HG02623 (cell line): ENCODE measurements around the gene MSI2.
A peak's percentile ranks its signal among the peaks of the same experiment; 100 is the strongest.

Experiments
- ATAC-seq: cut with Tn5 transposase; IDR thresholded peaks from one replicate; pipeline ENCODE4 v1.9.1; 2021; ENCODE audit warnings: moderate library complexity; ENCODE audit not compliant: unreplicated experiment

Gene MSI2

GRCh38 chr17:57269052-57269451 lies 12.7 kb downstream of the MSI2 start:
- ATAC-seq, result no peak

DNA sequence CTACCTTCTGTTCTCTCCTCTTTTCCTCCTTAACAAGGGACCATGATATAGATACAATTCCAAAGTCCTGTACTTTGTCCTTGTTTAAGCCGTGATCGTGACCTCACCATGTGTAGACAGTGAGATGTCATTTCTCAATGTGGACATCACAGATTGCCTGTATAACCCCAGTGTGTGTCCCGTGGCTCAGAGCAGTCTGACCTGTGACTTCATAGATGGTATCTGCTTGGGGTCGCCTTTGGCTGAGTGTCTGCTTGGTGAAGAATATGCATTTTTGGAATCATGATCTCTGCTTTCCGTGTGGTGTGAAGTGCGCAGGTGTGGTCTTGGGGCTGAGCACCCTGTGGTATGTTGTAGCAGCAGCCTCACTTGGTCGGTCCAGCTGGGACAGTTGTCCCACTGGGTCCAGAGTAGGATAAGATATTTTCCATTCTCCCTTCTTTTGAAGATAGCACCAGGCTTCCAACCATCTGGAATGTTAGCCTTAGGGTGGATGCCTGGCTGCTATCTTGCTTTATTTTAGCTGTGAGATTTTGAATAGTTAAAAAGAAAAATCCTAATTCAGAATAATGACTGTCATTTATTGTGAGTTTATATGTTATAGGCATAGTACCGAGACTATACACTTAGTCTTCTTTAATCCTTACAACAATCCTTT lies 13.4 kb downstream of the MSI2 start:
- ATAC-seq, result no peak

- ATAC-seq, result no peak
Observed at GRCh38 chr17:57270801-57271245, 14.5 kb downstream of the MSI2 start.

DNA sequence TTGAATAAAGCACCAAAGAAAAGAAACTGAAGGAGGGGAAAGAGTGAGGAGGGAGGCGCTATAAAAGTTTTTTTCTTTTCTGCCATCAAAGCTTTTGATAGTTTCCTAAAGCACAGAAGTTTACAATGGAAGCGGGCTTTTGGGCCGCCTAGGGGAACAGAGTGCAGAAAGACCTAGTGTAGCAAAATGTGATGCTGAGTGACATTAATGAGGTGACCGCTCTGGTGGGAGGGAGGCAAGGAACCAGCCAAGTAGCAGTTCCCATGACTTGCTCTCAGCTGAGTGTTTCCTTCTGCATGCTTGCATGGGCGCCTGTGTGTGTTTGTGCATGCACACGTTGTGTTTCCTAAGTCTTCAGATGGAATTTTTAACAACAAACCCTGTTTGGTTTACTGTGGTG lies 15.5 kb downstream of the MSI2 start:
- no peak for ATAC-seq

DNA sequence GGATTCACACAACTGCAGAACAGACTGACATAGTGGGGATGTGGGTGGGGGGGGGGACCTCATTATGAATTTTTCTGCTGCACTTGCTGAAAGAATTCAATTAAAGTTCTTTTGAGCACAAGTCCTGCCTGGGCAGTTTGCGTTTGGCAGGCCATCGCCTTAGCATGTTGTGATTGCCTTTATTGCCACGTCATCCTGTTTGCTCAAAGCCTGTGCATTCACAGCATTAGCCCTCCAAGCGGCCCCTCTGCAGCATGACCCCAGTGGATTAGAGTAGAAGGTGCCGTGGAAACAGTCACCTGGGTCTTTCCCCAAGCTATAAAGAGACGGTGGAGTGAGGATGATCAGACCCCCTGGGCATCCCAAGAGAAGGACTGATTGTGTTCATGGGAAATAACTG lies 17.2 kb downstream of the MSI2 start:
- no peak for ATAC-seq

- no peak for ATAC-seq
Observed at GRCh38 chr17:57274162-57274561, 17.8 kb downstream of the MSI2 start.

GRCh38 chr17:57275071-57275764 lies 18.9 kb downstream of the MSI2 start:
- ATAC-seq, result no peak

DNA sequence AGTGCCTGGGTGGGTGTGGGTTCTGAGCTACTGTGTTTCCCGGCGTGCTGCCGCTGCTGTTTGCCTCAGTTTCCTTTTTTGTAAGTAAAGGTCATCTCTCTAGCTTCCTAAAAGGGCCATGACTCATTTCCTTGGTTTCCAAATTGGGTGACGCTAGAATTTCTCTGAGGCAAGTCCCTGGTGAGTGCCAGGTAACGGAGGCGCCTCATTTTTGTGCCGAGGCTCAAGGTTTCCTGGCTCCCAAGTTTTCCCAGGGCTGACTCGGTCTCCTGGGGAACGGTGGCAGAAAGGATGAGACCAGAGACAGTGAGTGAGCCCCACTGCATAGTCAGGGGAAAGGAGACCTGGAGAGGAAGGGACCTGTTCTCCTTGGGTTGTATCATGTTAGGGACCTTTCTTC lies 20.3 kb downstream of the MSI2 start:
- ATAC-seq, result no peak

DNA sequence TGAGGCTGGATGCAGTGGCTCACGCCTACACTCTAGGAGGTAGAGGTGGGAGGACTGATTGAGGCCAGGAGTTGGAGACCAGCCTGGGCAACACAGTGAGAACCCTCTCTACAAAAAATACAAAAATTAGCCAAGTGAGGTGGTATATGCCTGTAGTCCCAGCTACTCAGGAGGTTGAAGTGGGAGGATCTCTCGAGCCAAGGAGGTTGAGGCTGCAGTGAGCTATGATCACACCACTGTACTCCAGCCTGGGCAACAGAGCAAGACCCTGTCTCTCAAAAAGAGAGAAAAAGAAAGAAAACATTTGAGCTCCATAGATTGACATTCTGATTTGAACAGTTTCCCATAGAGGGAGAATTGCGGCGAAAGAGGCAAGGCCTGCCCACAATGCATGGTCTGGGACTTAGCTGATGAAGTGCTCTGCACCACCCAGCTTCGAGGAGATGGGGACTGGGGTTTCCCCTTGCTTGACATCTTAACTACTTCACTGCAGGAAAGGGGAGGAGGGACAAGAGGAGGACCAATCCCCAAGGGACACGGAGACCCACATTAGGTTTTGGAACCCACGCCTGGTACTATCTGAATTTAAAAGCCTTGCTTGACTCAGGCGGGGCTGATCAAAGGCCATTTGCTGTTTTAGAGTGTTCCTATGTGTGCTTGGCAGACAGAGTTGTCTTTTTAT lies 21.7 kb downstream of the MSI2 start:
- no peak for ATAC-seq

DNA sequence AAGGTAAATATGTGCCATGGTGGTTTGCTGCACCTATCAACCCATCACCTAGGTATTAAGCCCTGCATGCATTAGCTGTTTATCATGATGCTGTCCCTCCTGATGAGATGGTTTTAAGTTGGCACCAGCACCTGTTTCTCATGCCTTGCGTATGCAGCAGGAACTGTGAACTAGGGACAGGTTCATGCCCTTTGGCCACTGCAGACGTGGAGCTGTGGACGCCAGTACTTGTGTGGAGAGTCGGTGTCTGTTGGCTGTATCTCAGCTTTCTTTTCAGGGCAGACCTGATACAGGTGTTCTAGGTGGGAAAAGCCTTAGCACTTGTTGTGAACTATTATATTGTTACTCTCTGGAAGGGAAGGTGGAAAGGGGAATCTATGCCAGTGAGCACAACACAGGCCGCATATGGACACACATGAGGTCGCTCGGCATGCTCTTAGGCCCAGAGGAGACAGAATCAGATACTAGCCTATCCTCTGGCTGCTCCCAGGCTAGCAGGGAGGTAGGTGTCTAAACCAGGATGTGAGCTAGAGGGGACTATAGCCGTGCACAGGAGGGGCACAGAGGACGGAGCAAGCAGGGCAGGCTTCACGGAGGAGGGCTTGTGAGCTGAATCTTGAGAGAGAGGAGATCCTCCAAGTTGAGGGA lies 22.5 kb downstream of the MSI2 start:
- ATAC-seq, result no peak

DNA sequence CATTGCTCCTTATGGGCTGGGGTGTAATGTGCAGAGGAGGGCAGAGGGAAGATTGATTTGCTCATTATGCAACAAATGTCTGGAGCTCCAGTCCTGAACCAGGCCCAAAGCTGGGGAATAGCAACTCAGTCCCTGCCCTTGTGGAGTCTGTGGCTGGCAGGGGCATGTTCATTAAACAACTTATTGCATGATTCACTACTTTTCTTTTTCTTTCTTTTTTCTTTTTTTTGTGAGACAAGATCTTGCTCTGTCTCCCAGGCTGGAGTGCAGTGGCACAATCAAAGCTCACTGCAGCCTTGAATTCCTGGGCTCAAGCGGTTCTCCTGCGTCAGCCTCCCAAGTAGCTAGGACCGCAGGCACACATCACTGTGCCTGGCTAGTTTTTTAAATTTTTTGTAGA lies 23.1 kb downstream of the MSI2 start:
- no peak for ATAC-seq

DNA sequence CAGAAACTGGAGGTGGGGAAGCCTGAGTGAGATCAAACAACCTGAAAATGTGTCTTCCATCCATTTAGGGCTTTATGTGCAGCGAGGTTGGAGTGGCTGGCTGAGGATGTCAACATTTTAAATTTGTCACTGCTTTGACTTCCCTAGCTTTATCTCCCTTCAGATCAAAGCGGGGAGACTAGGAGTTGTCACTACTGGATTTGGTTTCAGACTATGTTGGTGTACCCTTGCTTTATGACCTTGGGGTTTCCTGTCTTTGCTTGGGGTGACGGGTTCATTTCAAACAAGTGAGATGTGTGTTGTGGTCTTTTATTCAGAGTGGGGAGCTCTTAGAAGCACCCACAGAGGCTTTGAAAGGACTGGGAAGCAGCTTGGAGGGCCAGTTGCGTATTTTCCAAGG lies 25.6 kb downstream of the MSI2 start:
- no peak for ATAC-seq

DNA sequence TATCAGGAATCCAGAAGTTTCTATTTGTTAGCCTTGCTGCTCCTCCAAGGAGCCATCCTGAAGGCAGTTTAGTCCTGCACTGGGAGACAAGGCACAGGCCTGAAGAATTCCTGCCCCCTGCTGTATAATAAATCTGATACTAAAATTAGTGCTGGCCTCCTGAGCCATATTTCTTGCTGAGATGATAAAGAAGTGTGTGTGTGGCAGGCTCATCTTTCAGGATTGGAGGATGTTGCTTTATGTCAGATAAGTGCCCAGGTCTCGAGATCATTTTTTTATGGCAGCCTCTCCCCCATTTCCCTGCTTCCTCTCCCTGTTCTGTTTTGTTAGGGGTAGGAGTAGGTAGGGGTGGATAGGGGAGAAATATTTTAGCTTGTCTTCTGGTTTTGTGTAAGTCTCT lies 26.0 kb downstream of the MSI2 start:
- no peak for ATAC-seq

DNA sequence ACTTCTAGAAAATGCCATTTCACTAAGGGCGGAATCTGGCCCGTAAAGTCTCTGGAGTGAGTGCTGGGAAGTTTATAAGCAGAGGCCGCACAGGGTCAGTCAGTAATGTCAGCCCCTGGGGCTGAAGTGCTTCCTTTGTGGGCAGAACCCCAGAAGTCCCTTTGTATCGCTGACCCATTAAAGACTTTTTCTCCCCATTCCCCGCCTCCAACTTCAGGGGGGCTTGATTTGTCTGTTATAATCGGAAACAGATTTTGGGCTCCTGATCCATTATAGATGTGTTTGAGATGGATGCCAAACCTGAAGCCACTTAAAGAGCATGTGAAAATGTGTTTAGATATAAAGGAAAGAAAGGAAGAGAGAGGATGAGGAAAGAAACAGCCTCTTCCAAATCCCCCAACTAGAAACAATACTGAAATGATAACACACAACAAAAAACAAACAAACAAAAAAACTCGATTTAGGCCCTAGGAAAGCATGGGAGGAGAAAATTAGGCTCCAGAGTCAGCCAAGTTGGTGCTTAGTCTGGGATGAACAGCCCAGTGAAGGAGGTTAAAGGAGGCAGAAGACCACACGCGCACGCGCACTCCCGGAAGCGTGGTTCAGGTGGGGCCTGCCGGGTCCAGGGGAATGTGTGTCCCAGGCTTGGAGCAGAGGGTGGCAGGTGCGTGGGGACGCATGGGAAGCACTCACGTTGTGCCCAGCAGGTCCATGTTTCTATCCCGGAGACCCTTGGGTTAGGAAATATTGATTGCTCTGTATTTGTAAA lies 27.1 kb downstream of the MSI2 start:
- ATAC-seq, result no peak

- ATAC-seq, result no peak
Observed at GRCh38 chr17:57284583-57284982, 28.3 kb downstream of the MSI2 start.

DNA sequence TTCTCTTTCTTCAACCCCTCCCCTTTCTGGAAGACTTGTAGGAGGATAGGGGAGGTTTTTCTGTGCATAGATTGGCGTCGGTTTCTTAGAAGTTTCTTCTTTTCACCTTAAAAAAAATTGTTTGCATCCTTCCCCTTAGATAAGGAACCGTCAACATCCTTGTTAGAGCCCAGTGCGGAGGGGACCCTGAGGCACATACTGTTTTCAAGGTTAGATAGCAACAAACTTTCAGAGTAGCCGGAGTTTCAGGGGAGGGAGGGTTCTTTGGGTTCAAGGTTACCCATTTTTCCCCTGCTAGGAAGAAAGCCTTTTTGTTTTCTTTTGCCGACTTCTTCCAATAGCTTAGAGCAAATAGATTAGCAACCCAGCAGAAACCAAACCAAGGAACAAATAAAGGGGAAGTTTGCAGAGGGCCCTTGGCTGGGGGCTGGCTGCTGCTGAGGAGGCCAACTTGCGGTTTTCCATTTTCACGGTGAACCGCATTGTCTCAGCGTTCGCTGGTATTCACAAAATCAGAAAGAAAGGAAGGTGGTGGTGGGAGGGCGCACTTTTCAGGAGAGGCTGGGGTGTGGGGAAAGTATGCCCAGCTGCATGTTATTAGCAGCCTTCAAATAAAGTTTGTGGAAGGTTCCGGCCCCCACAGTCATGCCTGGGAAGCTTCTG lies 28.8 kb downstream of the MSI2 start:
- peak; percentile 54 for ATAC-seq

DNA sequence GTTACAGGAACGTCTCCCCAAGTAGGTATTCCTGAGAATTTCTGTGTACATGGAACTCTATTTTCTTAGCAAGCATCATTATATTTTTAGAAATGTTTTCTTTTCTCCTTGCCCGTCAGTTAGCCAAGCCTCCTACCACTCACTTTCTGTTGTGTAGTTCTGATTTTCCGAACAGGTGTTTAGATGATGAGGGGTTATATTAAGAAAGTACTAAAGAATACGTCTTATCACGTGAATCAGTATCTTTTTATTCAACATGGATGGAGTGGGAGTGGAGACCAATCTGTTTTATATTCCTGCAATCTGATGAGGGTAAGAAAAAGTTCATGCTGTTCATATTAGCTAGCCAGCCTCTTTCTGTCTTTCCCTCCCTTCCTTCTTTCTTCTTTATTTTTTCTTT lies 29.4 kb downstream of the MSI2 start:
- ATAC-seq, result no peak

DNA sequence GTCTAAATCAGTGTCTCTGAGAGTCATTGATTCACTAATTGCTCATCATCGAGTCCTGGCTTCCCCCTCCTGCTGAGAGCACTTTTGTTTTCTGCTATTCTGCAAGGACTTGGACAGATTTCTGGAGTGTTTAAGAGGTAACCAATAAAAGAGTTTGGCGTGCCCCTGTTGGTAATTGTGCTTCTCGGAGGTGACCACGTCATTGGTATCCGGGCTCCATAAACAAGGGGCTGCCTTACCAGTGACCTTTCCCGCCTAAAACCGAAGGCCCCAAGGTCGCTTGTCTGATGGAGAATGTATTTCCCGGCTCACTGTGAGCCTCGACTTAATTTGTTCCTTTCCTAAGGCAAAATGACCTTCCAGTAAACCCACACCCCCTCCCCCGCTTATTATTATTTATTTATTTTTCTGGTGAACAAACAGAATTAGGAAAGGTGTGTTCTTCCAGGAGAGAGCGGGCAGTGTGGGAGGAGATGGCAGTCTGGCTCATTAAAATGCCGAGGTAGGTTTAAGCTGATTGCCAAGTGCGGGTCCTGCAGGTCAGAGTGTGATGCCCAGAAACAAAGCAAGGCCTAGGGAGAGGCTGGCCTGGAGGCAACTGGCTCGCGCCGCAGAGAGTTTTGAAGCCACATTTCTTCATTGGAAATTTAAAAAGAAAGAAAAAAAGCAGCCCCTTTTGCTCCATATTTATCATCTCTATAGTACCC lies 30.2 kb downstream of the MSI2 start:
- no peak for ATAC-seq

DNA sequence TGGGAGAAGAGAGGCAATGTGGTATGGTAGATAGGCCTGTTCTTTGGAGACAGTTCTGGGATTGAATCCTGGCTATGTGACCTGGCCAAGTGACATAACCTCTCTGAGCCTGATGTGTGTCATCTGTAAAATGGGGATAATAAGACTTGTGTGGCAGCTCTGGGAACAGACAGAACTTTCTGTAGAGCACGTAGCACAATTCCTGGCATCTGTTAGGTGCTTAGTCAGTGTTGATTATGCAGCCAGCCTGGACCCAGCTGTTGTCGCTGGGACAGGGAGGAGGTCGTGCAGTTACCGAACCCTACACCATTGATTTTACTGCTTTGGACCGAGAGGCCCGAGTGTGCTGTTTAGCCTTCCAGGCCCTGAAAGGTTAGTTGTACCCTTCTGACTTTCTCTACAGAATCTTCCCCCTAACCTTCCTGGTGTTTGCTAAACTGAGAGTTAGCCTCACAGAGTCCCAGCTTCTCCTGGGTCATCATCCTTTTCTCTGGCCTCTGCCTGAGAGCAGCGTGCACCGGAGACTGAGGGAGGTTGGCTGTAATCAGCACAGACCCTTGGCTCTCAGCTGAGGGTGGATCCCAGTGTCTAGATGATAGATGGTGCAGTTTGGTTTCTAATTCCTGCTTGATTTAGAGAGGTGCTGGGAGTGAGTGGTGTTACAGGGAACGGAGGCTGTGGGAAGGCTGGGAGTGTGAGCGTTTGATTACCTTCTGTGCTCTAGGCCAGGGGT lies 31.9 kb downstream of the MSI2 start:
- no peak for ATAC-seq
